Natural killer cell (primary cell): ENCODE data around the gene AGBL4. TPM values are rescaled to one million over a fixed set of nuclear protein-coding genes. Genes with fewer than 3 reads are reported as not detected.

Experiments
- ATAC-seq, 3 donors: fragments of 150-1000 bp in 2 of 3; fragments of 200-7000 bp in 1 of 3; cut with Tn5 transposase; 1 replicate in 1 of 3; 2 replicates in 2 of 3; pipeline ENCODE4 v1.10.0; 2021; ENCODE audit warnings: mild to moderate bottlenecking in 2 of 3, moderate library complexity in 2 of 3
- DNase-seq, 2 donors: peaks; one replicate each; pipeline versions ENCODE4 v3.0.0 to v3.0.0-alpha.2; 2013 to 2021; ENCODE audit warnings: mixed read lengths in 1 of 2
- H3K27ac ChIP-seq: one replicate; pipeline ENCODE4 v1.5.1; 2013; ENCODE audit warnings: mild to moderate bottlenecking, low read length
- H3K27me3 ChIP-seq: one replicate; pipeline ENCODE4 v1.6.1; 2013; ENCODE audit warnings: low read length; ENCODE audit not compliant: control insufficient read depth, insufficient read depth
- H3K36me3 ChIP-seq: one replicate; pipeline ENCODE4 v1.6.1; 2013; ENCODE audit warnings: low read length; ENCODE audit not compliant: control insufficient read depth, insufficient read depth
- H3K4me1 ChIP-seq: one replicate; pipeline ENCODE4 v1.6.1; 2013; ENCODE audit warnings: low read length; ENCODE audit not compliant: control insufficient read depth, insufficient read depth
- H3K4me3 ChIP-seq: one replicate; pipeline ENCODE4 v1.5.1; 2013; ENCODE audit warnings: low read length
- H3K9me3 ChIP-seq: one replicate; pipeline ENCODE4 v1.6.1; 2013; ENCODE audit warnings: low read length; ENCODE audit not compliant: control insufficient read depth, insufficient read depth
- H3K27ac Mint-ChIP-seq, 2 donors: one replicate each; pipeline ENCODE4 v1.8.0; 2022; ENCODE audit warnings: mild to moderate bottlenecking in 2 of 2, mixed read lengths in 2 of 2, moderate library complexity in 1 of 2
- H3K27me3 Mint-ChIP-seq, 2 donors: one replicate each; pipeline ENCODE4 v1.8.0; 2022; ENCODE audit warnings: low read depth in 2 of 2, mixed read lengths in 2 of 2
- H3K36me3 Mint-ChIP-seq: one replicate; pipeline ENCODE4 v1.8.0; 2022; ENCODE audit warnings: mixed read lengths
- H3K4me1 Mint-ChIP-seq, 2 donors: one replicate each; pipeline ENCODE4 v1.8.0; 2022; ENCODE audit warnings: mixed read lengths in 2 of 2
- H3K4me3 Mint-ChIP-seq: one replicate; pipeline ENCODE4 v1.8.0; 2022; ENCODE audit warnings: mild to moderate bottlenecking, moderate library complexity, mixed read lengths
- H3K9me3 Mint-ChIP-seq, 2 donors: one replicate each; pipeline ENCODE4 v1.8.0; 2022; ENCODE audit warnings: mixed read lengths in 2 of 2
- CTCF ChIP-seq: fragments of 200-600 bp; IDR thresholded peaks from one replicate; pipeline ENCODE4 v1.8.0; 2022; ENCODE audit warnings: antibody characterized with exemption
- WGBS: methylation state at CpG from one replicate; pipeline ENCODE4 v1.1.7; 2013; ENCODE audit warnings: missing lambda C conversion rate; ENCODE audit not compliant: insufficient coverage; 5-methylcytosine and 5-hydroxymethylcytosine counted together
- intact Hi-C: fragments of 100-400 bp; cut with micrococcal nuclease; formaldehyde crosslinking; loops from one replicate; pipeline ENCODE4 v1.14.2; 2022
- total RNA-seq, 4 donors: library from RNA; stranded (reverse); fragments of 120-200 nt in 1 of 4; gene quantifications; one replicate each; pipeline versions ENCODE4 v1.2.3 to v1.2.4, GENCODE V29; 2013 to 2022

The AGBL4 gene
- total RNA-seq, 3 donors from 2014 or later (not counting 1 experiment from before 2014, with no cell fraction given) = not detected

GRCh38 chr1:49906365-49906764 lies 117.4 kb downstream of the AGBL4 start:
- no peaks in the 10 kb centered on the region for H3K4me1 Mint-ChIP-seq
- no peak overlapping the region for H3K27ac ChIP-seq
- no peaks in the 10 kb centered on the region for H3K27me3 Mint-ChIP-seq
- H3K36me3 ChIP-seq = no peaks in the 10 kb centered on the region
- no peaks in the 10 kb centered on the region for H3K36me3 Mint-ChIP-seq
- H3K27me3 ChIP-seq = no peaks in the 10 kb centered on the region
- ATAC-seq = no peak
- H3K27ac Mint-ChIP-seq = no peak overlapping the region
- H3K4me1 ChIP-seq = no peaks in the 10 kb centered on the region
- DNase-seq = no peak
- TF ChIP-seq CTCF = no peak
- WGBS = no CpG with 5 or more reads among the region's 3 CpGs
- H3K9me3 ChIP-seq = no peaks in the 10 kb centered on the region
- H3K4me3 ChIP-seq = no peak overlapping the region
- intact Hi-C loops = no loop called here
- H3K9me3 Mint-ChIP-seq = peaks cover 11 to 12% of the 10 kb centered on the region in 2 donors
- no peak overlapping the region for H3K4me3 Mint-ChIP-seq

- H3K27ac ChIP-seq = no peak overlapping the region
- peaks cover 10 to 18% of the 10 kb centered on the region in 2 donors for H3K9me3 Mint-ChIP-seq
- H3K27me3 Mint-ChIP-seq = no peaks in the 10 kb centered on the region
- no peak overlapping the region for H3K27ac Mint-ChIP-seq
- no peak for DNase-seq
- no peaks in the 10 kb centered on the region for H3K27me3 ChIP-seq
- no peak for ATAC-seq
- intact Hi-C loops = no loop called here
- WGBS = 86% methylated on average over 4 of the region's 4 CpGs
- no peaks in the 10 kb centered on the region for H3K36me3 Mint-ChIP-seq
- no peaks in the 10 kb centered on the region for H3K36me3 ChIP-seq
- no peak overlapping the region for H3K4me3 Mint-ChIP-seq
- no peaks in the 10 kb centered on the region for H3K4me1 Mint-ChIP-seq
- no peak for TF ChIP-seq CTCF
- no peaks in the 10 kb centered on the region for H3K9me3 ChIP-seq
- H3K4me1 ChIP-seq = no peaks in the 10 kb centered on the region
- no peak overlapping the region for H3K4me3 ChIP-seq
Observed at GRCh38 chr1:49864581-49864980, 159.2 kb downstream of the AGBL4 start.

- H3K9me3 ChIP-seq = no peaks in the 10 kb centered on the region
- Mint-ChIP-seq H3K4me1 (no peaks in the 10 kb centered on the region), H3K9me3 (peaks cover 3 to 4% of the 10 kb centered on the region in 2 donors), H3K4me3 (no peak overlapping the region), H3K27me3 (no peaks in the 10 kb centered on the region), H3K27ac (no peak overlapping the region), H3K36me3 (no peaks in the 10 kb centered on the region)
- no peaks in the 10 kb centered on the region for H3K4me1 ChIP-seq
- no peak for ATAC-seq
- DNase-seq = no peak
- no peak overlapping the region for H3K4me3 ChIP-seq
- intact Hi-C loops = no loop called here
- no peak for TF ChIP-seq CTCF
- no peaks in the 10 kb centered on the region for H3K36me3 ChIP-seq
- no peaks in the 10 kb centered on the region for H3K27me3 ChIP-seq
- H3K27ac ChIP-seq = no peak overlapping the region
Observed at GRCh38 chr1:49854741-49855140, 169.0 kb downstream of the AGBL4 start.

- H3K4me1 Mint-ChIP-seq = no peaks in the 10 kb centered on the region
- H3K27me3 Mint-ChIP-seq = no peaks in the 10 kb centered on the region
- intact Hi-C loops = no loop called here
- Histone ChIP-seq H3K27ac (no peak overlapping the region), H3K4me1 (no peaks in the 10 kb centered on the region), H3K4me3 (no peak overlapping the region), H3K27me3 (no peaks in the 10 kb centered on the region), H3K9me3 (peaks cover 34% of the 10 kb centered on the region), H3K36me3 (no peaks in the 10 kb centered on the region)
- no peak overlapping the region for H3K4me3 Mint-ChIP-seq
- no peak for DNase-seq
- no peak for TF ChIP-seq CTCF
- H3K9me3 Mint-ChIP-seq = peaks cover 19 to 24% of the 10 kb centered on the region in 2 donors
- WGBS = 95% methylated on average over 2 of the region's 2 CpGs
- ATAC-seq = no peak
- no peak overlapping the region for H3K27ac Mint-ChIP-seq
- peaks cover 10% of the 10 kb centered on the region for H3K36me3 Mint-ChIP-seq
Observed at GRCh38 chr1:49842596-49842995, 181.2 kb downstream of the AGBL4 start.
